HG02970 (cell line): ENCODE results near the gene ME3.
"Not testable (repeated sequence)": the region's sequence is repeated elsewhere in the genome, so short reads cannot be mapped to it uniquely, and the experiment has no call there.

Experiments used
- ATAC-seq: cut with Tn5 transposase; IDR thresholded peaks from one replicate; pipeline ENCODE4 v1.9.1; 2021; ENCODE audit warnings: mild to moderate bottlenecking, moderate library complexity, moderate number of reproducible peaks; ENCODE audit not compliant: unreplicated experiment, low FRiP score

Gene ME3

DNA sequence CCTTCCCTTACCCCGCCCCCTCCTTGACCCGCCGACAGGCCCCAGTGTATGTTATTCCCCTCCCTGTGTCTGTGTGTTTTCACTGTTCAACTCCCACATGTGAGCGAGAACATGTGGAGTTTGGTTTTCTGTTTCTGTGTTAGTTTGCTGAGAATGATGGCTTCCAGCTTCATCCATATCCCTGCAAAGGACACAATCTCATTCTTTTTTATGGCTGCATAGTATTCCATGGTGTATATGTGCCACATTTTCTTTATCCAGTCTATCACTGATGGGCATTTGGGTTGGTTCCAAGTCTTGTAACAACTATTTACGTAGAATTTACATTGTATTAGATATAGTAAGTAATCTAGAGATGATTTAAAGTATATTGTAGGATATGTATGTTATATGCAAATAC, 149.9 kb downstream of the ME3 start:
- not testable (repeated sequence) for ATAC-seq

DNA sequence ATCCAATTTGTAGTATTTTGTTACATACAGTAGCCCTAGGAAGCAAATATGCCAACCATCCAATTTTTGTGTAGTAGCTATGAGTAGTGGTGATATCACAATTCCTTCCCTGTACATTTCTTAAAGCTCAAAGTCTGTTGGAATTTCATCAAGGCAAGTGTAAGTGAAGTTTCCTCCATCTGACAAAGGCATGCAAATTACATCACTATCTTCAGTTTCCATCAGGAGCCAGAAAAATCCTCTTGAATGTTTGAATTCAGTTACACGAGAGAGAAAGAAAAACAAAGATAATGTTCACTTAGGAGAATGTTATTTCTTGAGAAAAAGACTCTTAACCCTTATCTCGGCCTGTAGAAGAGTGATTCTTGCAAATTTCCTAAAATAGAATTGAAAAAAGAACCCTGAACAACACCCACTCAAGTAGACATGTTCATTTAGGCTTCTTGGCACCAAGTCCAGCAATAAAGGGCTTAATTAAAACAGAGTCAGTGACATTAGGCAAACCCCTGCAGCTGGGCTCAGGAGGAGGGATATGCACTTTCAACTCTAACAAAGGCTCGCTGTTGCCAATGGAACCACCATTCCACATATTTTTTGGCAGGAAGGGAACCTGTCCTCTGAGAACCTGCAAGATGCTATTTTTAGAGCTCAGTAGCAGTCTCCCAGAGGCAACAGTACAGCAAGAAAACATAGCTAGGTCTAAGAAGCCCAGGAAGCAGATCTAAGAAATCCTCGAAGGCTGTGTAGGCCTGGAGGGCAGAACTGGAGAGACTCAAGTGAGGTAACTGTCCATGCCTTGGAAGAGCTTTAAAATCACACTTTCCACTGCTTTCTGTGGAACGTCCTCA, 153.1 kb downstream of the ME3 start:
- ATAC-seq = no peak

DNA sequence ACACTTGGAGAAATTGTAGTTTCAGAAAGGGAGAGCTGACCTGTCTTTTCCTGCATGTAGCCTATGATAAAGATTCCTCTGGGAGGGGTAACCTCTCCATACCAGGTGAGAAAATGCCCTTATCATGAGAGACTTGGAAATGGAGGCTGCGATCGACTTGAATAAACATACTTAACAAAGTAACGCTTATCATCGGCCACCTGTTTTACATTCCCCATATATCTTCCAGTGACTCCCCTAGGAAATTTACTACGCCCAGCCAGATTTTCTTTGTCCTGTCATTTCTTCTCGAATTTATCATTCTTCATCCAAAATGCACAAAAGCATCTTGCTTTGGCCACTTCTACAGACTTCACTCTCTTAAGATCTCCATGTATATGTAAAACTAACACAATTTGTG, 154.2 kb downstream of the ME3 start:
- ATAC-seq = no peak

DNA sequence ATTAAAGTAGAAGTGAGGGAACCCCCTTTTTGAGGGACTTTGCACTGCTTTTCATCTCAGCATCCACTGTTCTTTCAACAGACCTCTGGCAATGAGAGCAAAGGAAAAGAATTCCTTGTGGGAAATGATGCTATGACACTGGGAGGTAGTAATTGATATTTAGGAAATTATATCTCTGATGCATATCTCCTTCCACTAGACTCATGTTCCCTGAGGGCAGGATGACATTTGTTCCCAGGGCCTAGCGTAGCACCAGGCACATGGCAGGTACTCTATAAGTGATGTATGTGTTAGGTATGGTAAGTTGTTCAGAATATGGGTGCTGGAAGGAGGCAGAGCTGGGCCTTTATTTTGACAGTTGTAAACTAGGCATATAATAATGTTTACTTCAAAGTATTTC, 154.9 kb downstream of the ME3 start:
- ATAC-seq = no peak

DNA sequence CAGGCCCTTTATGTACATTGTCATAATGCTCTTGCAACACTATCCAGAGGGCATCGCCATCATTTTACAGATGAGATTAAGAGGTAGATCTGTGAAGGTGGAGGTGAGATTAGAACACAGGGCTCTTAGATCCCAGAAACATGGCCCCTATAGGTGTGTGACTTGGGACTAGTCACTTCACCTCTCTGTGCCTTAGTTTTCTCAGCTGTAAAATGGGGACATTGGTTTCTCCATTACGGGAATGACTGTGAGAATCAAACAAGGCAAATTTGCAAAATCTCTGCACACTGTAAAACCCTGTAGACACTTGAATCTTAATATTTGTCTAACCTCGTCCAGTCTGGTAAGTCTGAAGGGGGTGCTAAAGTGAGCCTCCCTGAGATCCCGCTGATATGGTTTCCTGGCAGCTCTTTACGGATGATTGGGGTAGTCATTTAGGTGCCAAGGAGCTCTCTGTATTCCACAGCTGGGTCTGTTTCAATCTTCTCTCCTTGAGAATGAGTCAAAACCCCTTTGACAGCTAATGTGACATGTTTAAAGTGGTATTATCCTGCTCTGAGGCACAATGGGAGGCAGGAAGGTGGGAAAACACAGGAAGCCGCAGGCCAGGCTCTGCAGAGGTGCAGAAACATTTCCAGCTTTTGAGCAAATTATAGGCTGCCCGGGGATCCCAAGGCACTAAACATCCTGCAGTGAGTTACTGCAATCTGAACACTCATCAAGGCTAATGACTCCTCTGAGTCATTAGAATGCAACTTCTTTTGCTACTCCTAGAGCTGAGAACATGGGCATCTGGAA, 156.9 kb downstream of the ME3 start:
- ATAC-seq = no peak

DNA sequence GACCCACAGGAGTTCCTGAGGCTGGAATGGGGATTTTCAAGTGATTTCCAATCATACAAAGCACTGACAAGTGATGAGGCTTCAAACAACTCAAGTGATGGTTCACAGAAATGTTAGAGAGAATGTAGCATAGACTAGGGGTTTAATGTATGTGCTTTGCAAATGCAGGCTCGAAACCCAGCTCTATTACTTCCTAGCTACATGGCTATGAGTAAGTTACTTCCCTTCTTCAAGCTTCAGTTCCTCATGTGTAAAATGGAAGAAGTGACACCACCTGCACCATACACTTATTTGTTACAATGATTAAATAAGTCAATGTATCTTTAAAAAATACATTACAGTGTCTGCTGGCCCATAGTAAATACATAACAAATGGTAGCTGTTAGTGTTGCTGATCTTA, 158.0 kb downstream of the ME3 start:
- no peak for ATAC-seq

GRCh38 chr11:86513746-86514373, 158.6 kb downstream of the ME3 start:
- ATAC-seq = no peak

GRCh38 chr11:86513138-86513537, 159.3 kb downstream of the ME3 start:
- no peak for ATAC-seq

DNA sequence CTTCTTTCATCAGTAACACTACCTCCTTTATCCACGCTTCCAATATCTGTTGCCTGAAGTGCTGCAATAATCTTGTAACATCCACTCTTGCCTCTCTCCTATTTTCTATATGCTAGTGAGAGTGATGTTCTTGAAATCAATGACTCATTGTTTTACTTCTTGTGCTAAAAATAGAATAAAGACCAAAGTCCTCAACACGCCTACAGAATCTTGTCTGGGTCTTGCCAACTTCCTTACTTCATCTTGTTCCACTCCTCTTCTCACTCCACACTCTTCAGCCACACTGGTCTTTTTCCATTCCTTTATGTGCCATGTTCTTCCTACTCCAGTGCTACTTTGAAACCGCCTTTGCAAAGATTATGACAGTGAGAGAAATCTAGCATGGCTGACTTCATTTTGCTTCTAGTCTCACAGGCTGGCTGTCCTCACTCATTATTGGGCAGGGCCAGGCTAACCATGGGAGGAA, 161.3 kb downstream of the ME3 start:
- no peak for ATAC-seq

DNA sequence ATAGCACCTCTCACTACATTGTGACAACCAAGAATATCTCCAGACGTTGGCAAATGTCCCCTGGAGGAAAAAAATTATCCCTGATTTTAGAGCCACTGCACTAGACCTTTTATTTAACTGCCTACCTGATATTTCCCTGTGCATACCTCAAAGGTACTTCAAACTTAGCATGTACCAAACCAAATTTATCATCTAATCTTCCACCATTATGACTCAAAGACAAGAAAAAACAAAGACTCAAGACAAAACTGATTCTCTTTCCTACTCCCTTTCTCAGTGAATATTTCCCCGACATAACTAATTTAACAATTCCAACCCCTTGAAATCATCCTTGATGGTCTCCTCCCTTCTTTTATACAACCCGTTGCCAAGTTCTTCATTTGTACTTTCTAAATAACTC, 161.7 kb downstream of the ME3 start:
- no peak for ATAC-seq

GRCh38 chr11:86510097-86510496, 162.3 kb downstream of the ME3 start:
- no peak for ATAC-seq

DNA sequence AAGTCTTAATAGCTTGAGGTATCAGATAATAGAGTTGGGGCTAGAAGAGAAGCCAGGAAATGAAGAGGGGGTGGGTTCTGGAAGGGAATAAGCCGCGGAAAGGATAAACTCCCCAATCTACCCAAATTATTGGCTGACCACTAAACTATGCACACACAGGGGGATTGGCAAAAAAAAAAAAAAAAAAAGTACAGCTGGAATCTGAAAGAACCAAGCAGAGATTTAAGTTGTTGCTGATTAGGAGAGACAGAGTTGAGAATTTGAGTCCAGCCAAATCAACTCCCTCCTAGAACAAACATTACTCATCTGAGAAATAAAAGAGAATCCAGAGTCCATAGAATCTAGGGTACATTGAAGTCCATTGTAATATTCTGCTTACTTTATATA, 162.8 kb downstream of the ME3 start:
- ATAC-seq = no peak

DNA sequence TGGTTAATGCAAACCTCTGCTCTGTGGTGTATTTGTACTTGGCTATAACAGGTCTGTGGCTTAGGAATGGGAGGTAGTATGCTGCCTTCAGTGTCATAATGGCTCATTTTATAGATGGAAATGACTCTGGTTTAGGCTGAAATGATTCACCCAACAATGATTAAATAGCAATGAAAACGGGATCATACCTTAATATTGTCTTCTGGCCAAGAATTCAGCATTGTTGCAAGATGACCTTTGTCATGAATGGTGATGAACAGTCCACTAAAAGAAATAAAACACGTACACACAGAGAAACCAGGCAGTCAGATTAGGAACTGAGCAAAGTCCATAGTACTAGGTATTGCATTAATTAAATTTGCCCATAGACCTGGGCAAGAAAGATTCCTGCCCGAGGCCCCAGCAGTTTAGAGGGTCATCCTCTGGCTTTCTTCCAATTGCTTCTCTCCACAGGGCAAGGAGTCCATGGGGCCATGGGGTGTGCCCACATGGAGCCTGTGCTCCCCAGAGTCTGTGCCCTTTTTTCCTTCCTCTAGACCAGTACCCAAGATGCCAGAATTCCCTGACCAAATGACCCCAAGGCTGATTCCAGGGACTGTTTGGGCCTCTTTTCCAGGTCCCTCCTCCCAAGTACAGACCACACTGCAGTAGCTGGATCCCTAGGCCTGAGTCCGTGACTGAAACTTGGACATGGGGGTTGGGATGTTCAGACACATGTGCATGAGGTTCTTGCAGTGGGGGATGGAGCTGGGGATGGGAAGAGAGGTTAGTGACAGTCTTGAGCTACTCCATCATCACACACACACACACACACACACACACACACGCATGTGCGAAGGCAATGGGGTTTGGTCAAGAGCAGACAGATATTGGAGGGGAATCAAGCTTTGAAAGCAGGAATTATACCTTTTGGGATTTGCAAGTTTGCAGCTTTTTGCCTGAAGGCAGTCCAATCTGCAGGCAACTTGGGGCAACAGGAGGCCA, 163.5 kb downstream of the ME3 start:
- no peak for ATAC-seq

- no peak for ATAC-seq
Observed at GRCh38 chr11:86507249-86507845, 165.1 kb downstream of the ME3 start.

DNA sequence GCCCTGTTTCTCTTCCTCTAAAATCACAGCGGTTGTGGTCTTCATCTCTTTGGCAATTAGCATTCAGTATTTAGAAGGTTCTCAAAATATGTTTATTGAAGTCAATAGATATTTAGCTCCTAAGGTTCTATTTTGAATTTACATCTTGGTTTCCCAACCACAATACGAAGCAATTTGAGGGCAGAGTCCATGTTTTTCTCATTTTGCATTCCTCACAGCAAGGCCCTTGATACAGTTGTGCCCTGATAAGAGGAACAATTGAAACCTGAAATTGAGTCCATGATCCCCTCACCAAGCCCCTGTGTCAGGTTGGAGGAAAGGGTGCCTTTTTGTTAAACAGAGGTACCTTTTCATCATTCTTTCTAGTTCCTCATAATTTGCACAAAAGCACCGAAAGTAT, 166.2 kb downstream of the ME3 start:
- ATAC-seq = no peak

GRCh38 chr11:86503131-86503530, 169.3 kb downstream of the ME3 start:
- ATAC-seq = no peak

GRCh38 chr11:86502137-86502642, 170.2 kb downstream of the ME3 start:
- no peak for ATAC-seq

DNA sequence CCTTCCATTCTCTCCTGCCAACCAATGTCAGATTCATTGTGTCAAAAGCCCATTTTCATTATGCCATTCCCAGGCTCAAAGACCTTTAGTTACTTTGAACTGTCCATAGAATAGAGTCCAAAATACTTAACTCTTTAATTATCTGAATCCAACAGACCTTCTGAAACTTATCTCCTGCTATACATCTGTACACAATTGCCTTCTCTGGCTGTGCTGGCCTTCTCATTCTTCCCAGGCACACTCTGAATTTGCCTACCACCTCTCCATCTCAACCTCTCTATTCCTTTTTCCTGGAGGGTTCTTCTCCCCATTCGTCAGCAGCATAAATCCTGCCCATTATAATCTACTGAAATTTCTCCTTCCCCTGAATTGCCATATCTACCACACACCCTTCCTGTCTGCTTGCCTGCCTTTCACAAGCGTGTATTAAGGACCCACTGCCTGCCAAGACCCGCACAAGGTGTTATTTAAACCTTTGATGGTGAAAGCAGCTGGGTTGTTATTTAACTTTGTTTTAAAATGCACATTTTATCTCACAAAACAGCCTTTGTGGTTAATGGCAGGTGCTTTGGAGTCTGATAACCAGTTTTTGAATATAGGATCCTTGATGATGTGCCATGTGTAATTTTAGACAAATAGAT, 171.8 kb downstream of the ME3 start:
- ATAC-seq = no peak

- ATAC-seq = no peak
Observed at GRCh38 chr11:86499723-86500129, 172.7 kb downstream of the ME3 start.
